ENCODE measurements around the gene ZC3H7B.
"Not testable (repeated sequence)": the region's sequence is repeated elsewhere in the genome, so short reads cannot be mapped to it uniquely, and the experiment has no call there.

ZC3H7B gene, protein sequence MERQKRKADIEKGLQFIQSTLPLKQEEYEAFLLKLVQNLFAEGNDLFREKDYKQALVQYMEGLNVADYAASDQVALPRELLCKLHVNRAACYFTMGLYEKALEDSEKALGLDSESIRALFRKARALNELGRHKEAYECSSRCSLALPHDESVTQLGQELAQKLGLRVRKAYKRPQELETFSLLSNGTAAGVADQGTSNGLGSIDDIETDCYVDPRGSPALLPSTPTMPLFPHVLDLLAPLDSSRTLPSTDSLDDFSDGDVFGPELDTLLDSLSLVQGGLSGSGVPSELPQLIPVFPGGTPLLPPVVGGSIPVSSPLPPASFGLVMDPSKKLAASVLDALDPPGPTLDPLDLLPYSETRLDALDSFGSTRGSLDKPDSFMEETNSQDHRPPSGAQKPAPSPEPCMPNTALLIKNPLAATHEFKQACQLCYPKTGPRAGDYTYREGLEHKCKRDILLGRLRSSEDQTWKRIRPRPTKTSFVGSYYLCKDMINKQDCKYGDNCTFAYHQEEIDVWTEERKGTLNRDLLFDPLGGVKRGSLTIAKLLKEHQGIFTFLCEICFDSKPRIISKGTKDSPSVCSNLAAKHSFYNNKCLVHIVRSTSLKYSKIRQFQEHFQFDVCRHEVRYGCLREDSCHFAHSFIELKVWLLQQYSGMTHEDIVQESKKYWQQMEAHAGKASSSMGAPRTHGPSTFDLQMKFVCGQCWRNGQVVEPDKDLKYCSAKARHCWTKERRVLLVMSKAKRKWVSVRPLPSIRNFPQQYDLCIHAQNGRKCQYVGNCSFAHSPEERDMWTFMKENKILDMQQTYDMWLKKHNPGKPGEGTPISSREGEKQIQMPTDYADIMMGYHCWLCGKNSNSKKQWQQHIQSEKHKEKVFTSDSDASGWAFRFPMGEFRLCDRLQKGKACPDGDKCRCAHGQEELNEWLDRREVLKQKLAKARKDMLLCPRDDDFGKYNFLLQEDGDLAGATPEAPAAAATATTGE

DNA sequence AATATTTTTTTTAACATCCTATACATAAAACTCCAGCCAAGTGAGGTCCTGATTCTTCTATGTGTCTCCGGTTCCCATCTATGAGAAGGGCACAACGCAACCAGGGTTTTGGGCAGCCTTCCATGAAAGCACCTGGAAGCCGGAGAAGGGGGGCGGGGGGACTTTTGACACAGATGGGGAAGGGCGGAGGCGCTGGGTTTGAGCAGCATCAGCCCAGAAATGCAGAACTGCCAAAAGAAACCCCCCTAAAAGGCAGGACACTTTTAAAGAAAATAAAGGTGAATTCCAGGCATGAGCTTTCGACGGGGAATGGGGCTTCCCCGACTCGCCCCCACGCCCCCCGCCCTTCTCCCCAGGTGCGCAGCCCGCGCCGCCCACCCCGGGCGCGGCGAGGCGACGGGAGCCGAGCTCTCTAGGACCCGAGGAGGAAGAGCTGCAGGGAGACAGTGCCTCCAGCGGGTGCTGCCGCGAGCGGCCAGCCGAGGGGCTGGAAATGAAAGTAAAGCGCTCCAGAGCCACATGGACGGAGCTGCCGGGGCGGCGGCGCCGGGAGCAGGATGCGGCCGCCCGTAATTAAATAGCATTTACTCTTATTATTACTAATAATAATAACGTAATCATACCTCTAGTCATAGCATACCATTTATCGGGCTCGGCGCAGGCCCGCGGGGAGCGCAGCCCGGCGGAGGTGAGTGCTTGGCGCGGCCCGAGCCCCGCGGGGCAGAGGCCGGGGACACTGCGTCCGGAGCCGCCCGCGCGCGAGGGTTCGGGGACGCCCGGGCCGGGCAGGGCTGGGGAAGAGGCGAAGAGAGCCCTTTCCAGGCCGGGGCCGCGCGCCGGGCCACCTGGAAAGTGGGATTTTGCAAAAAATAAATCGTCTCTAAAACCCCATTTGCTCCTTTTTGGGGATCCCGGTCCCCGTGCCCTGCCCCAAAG is at the start of gene ZC3H7B:
ZC3H7B (plus strand) TSS at position 441 of the 936 bp plus-strand sequence. CDS start 19,136 bp downstream, outside the sequence.
- DNase-seq, result peak; percentile 76

DNA sequence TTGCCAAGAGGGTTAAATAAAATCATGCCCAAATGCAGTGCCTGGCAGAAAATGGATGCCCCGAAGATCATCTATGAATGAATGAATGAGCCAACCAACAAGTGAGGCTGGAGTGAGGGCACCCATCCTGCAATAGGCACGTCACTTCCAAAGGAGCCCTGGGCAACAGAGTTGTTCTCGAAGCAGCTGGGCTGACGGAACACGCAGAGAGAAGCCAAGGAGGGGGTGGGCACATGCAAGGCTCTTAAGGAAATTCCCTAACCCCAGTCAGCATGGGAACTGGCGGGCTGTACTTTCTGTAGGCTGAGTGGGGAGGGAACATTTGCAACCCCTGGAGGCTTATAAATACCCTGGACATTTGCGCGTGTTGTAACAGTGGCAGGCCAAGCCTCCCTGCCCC is 49.0 kb upstream of the ZC3H7B start:
- no peak for DNase-seq

- DNase-seq, result no peak
Observed at GRCh38 chr22:41254230-41254629, 47.1 kb upstream of the ZC3H7B start.

- no peak for DNase-seq
Observed at GRCh38 chr22:41256254-41257253, 44.8 kb upstream of the ZC3H7B start.

DNA sequence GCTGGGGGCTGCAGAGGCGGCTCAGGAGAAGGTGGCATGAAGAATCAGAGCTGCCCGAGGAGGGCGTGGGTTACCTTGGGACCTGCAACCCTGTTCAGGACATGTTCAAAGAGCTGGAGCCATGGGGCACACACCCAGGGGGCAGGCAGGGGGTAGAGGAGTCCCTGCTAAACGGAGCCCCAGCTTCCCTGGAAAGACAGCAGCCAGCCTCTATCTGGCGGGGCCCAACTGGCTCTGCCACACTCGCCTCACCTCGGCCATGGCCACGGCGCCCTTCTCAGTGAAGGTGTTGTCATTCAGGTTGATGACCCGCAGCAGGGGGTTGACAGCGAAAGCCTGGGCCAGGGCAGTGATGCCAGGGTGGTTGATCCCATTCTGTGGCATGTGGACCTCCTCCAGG is 43.6 kb upstream of the ZC3H7B start:
- no peak for DNase-seq

DNA sequence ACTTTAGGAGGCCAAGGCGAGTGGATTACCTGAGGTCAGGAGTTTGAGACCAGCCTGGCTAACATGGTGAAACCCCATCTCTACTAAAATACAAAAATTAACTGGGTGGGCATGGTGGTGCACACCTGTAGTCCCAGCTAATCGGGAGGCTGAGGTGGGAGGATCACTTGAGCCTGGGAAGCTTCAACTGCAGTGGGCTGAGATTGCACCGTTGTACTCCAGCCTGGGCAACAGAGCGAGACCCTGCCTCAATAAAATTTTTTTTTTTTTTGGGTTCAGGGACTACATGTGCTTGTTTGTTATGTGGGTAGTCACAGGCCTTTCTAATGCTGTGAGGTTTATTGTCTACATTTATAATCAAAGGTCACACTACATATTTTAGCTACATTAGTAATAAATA is 41.6 kb upstream of the ZC3H7B start:
- DNase-seq, result not testable (repeated sequence)

DNA sequence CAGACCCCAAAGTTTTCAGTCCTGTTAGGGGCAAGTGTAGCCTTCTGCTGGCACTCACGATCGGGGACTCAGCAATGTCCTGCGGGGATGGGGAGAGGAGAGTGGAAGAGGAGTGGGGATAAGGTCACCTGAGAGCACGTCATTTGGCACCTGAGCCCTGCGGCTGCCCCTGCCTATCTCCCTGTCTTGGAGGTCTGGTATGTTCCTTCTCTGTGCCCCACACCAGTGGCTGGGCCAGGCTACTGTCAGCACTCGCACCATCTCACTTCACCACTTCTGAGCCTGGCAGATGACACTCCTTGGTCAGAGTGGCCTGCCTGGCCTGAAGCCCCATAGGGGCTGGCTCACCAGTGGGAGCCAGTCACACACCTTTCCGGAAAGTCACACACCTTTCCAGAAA is 40.5 kb upstream of the ZC3H7B start:
- DNase-seq, result no peak

GRCh38 chr22:41261541-41262249 is 39.6 kb upstream of the ZC3H7B start:
- no peak for DNase-seq

GRCh38 chr22:41262250-41262765 is 39.0 kb upstream of the ZC3H7B start:
- DNase-seq, result no peak

- DNase-seq, result no peak
Observed at GRCh38 chr22:41263704-41264103, 37.6 kb upstream of the ZC3H7B start.

DNA sequence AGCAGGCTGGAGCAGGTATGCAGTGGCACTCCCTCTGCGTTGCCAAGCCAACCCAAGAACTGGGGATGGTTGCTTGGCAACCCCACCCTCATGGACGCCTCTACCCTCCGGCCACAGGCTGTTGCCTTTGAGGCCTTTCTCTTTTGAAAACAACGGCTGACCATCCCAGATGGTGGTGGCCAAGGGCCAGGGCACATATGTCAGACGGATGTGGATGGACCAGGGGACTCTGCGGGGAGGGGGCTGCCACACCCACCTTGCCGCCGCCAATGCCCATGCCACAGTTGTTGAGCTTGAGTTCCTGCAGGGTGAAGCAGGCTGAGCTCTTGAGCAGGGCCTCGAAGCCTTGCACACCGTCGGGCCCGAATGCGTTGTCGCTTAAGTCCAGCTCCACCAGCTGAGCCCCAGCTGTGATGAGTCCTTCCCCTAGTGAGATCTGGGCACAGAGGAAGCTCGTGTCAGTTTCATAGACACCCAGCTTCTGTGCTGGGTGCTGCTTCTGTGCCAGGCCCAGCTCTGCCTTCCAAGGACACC is 36.9 kb upstream of the ZC3H7B start:
- DNase-seq, result no peak

GRCh38 chr22:41267958-41268357 is 33.4 kb upstream of the ZC3H7B start:
- DNase-seq, result no peak

DNA sequence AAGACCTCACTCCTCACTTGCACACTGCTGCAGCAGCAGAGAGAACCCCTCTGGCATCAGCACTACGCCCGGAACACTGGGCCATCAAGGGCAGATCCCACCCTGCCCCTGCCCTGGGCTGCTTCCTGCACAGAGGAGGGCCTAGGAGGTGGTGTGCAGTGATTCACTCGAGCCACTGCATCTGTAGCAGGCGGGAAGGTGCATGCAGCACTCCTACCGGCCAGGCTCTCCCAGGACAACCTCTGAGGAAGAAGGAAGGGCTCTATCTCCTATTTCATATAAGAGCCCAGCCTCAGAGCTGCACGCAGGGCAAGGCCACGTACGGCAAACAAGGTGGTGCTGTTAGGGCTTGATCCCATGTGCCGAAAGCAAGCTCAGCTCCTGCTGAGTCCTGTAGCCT is 29.5 kb upstream of the ZC3H7B start:
- DNase-seq, result no peak

- no peak for DNase-seq
Observed at GRCh38 chr22:41273128-41273527, 28.2 kb upstream of the ZC3H7B start.

DNA sequence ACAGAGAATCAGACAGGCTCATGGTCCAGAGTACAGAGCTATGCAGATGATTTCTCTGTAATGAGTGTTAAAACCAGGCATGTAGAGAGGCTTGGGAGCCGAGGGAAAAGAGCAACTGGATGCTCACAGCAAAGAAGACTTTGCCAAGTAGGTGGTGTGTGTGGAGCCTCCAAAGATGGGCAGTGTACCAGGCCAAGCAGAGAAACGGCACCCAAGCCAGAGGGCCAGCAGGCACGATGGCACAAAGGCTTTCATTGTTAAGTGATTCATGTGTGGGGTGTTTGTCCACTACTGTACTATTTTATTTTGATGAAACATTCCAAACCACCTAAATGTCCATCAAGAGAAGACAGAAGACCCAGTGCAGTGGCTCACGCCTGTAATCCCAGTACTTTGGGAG is 26.5 kb upstream of the ZC3H7B start:
- DNase-seq, result no peak

- no peak for DNase-seq
Observed at GRCh38 chr22:41280065-41280464, 21.3 kb upstream of the ZC3H7B start.

- DNase-seq, result no peak
Observed at GRCh38 chr22:41280854-41281253, 20.5 kb upstream of the ZC3H7B start.

- no peak for DNase-seq
Observed at GRCh38 chr22:41284465-41284864, 16.9 kb upstream of the ZC3H7B start.

GRCh38 chr22:41285441-41285819 is 15.9 kb upstream of the ZC3H7B start:
- DNase-seq, result peak; percentile 83

All from stimulated activated CD4-positive, alpha-beta T cell treated with anti-CD3 and anti-CD28 coated beads, Interleukin-12 subunit alpha, Interleukin-12 subunit beta, amount 100 ng/mL, for 4 hours (primary cell).